C1 segment of cervical spinal cord (tissue), 14 donors: ENCODE measurements around the gene WEE1.
"Not testable (repeated sequence)": the region's sequence is repeated elsewhere in the genome, so short reads cannot be mapped to it uniquely, and the experiment has no call there.

Experiments used
- DNase-seq, 14 donors: peaks; one replicate each; lab custom pipeline; 2025; lab: John Stamatoyannopoulos, UW

The WEE1 gene

DNA sequence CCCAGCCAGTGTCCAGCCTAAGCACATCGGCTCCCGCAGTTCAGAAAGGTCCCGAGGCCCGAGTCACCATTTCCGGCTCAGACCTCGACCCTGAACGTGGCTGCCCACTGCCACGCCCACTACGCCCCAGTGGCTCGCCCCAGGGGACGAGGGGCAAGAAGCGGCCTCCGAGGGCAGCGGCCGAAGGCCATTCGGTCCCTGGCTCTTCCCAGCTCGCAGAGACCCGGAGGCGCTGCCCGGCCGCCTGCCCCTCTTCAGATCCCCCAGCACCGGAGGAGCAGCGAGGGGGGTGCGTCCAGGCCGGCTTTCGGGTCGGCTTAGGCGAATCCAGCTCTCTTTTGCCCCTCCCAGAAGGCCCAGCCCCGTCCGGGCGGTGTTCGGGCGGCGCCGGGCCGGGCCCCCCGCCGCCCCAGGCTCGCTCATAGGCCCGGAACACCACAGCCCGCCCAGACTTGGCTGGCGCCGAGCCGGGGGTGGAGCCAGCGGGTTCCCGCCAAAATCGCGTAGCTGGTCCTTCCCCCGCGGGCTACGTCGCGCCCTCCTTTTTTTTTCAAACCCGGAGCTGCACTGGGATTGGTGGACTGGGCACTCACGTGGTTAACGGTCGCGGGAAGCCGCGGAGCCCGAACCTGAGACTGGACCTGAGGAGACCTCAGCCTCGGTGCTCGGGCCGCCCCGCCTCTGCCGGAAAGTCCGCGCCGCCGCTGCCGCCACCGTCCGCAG, at the start of gene WEE1:
TSS of gene WEE1 (plus strand) at position 619 of the 723 bp plus-strand sequence. CDS start 264 bp downstream, outside the sequence.
- peak; percentile 69 to 96 (median 88) for DNase-seq

DNA sequence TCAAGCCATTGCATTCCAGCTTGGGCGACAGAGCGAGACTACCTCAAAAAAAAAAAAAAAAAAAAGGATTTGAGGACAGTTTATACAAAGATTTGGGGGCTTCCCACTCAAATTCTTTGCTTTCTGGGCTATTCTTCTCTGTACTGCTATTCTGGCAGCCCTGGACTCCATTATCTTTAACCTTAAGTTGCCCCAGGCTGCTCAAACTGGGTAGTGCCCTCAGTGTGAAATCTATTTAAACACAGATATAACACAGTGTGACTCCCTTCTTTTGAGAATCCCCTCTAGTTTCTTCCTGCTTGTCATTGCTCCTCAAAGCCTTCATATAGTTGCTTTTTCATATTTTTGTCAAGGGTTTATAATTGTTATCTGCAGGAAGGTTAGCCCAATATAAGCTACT, 49.5 kb upstream of the WEE1 start:
- no peak for DNase-seq

DNA sequence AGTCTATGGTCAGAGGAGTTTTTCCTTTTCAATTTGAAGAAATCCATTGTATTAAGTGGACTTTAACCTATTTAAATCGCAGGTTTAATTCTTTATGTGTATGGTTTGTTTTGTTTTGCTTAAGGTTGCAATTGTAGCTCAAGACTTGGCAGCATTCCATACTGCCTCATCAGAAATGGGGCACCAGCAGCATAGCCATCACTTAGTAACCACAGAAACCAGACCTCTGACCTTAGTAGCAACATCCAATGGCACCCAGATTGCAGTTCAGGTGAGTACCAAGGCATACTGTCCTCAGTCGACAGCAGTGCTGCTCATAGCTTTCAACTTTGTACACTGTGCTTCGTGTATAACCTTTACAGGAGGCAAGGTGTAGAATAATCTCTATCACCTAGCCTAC, 48.4 kb upstream of the WEE1 start:
- no peak for DNase-seq

DNA sequence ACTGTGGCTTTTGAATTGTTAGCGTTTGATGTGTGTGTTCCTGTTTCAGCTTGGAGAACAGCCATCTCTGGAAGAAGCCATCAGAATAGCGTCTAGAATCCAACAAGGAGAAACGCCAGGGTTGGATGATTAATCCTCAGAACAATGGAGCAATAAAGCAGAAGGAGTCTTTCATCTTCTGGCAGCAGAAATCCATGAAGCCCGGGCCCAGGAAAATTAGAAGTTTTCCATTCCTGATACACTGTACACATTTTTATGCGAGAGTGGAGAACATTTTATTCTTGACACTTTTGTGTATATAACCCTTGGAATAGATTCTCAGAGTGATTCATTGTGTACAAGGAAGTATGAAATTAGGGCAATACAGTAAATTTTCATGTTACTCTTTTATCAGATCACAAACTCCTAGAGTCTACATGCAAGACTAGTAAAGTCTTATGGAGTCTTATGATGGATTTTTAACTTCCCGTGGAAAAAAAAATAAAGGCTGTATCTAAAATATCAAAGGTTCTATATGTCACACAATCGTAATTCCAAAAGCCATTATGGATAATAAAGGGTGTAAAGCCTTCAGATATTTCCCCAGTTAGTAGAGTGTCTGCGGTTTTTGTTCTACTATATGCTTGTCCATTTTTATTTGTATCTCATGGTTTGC, 45.9 kb upstream of the WEE1 start:
- no peak for DNase-seq

DNA sequence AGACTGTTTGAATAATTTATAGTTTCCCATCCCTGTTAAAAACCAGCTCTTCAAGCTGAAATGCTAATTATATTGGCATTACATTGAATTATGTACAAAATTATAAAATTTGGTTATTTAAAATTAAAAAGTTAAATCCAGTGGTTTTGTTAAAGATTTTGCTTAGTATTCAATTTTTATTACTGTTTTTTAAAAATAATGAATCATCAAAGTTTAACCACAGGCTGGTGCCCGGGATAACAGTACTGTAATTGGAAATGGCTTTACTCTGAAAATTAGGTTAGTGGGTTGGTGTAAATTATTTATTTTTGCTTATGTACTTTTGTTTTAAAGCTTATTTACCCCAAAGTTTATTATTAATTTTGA, 45.4 kb upstream of the WEE1 start:
- DNase-seq, result no peak

DNA sequence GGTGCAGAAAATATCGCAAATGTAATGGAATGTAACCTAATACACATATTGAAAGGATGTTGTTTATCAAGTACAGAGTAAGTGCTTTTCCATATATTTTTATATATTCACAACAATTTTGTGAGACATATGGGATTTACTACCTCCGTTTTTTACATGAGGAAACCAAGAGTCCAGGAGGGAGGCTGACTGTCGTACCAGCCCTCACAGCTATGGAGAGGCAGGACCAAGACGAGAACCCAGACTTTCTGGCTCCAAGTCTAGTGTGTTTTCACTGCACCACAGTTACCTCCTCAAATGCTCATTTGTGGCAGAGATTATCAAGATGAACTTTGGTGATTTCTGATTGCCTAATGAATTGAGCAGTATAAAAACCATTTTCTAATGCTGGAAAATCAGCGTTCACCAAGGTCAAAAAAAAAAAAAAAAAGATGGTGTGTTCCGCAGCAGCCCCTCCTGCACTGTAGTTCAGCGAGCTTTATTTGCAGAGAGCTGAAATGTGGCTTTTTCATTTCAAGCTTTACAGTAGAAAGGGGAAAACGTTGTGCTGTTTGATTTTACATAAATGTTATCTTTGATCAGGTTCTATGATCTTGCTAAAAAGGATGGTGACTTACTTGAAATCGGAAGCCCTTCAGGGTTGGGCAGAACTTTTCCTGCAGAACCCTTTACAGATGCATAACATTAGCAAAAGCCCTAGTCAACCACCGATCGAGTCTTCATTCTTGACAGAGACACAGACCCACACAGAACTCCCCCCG, 44.7 kb upstream of the WEE1 start:
- DNase-seq, result no peak

DNA sequence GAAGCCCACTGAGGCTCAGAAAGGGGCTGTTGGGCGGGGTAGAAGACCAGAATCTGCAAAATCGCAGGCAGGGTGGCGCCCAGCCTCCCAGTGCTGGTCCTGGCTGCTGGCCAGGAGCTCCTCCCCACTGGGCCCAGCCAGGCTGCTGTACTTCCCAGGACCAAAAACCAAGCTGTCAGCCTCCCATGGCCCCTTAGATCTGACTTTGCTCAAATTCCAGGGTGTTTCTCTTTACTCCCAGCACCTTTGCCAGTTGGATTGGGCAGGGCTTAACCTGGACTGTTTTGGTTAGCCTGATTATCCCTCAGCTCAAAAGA, 44.2 kb upstream of the WEE1 start:
- DNase-seq, result no peak

DNA sequence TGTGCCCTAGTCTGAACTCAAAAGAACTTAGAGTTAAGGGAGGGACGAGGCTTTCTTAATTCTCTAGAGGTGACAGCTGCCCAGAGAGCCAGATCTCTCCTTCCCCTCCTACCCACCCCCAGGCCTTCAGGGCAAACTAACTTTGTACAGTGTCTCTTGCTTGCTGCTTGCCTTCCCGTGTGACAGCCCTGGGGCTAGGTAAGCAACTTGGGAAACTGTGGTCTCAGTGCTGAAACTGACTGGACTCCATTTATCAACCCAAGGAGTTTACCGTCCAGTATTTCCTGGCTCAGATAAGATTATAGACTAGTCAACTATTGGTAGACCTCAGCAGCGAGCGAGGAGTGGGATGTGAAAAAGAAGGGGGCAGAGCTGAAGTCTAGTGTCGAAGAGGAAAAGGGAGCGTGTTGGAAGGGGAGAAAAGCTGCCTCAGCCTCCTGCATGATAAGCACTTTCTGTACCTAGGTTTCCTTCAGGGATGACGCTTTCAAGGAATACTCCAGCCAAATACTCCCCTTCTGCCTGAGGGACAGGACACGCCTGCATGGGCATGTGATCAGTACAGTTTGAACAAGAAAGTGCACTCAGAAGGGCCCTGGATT, 43.3 kb upstream of the WEE1 start:
- DNase-seq, result no peak

DNA sequence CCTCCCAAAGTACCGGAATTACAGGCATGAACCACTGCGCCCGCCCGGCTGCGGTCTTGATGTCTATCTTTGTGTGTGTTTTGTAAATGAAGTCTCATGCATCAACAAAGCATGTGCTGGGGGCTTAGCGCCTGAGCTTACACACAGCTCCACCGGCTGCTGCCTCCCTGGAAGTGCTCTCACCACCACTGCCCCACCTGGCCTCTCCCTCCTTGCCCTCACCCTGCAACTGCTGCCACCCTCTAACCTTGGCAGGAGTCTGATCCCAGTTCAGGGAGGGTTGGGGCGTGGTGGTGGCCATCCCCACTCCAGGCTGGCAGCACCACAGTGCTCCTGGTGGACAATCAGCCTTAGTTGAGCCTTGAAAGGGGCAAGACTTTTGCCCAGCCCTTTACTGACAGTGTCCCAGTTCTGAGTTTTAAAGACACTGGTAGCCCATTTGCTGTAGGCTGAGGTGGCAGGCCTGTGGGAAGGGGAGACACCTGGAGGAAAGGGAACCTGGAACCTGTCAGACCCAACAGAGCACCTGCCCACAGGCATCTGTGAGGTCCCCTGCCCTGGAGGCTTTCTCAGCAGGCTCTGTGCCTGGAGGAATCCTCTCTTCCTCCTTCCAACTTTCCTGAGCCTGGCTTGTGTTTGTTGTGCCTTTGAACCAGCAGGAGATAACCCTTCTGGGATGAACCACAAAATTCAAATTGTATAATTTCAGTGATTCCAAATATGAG, 42.4 kb upstream of the WEE1 start:
- DNase-seq, result no peak

DNA sequence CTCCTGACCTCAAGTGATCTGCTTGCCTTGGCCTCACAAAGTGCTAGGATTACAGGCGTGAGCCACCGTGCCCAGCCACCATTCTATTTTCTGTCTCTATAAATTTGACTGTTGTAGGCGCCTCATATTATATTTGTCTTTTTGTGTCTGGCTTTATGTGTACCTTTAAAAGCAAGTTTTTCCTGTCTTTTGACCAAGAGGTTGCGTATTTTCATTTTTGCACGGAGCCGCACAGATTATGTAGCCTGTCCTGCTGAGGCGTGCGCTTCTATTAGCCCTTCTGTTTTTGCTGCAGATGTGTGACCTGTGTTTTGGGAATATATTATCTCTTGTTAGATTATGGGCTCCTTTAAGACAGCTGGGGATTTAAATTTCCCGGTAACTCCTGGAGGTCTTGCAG, 40.4 kb upstream of the WEE1 start:
- DNase-seq, result no peak

DNA sequence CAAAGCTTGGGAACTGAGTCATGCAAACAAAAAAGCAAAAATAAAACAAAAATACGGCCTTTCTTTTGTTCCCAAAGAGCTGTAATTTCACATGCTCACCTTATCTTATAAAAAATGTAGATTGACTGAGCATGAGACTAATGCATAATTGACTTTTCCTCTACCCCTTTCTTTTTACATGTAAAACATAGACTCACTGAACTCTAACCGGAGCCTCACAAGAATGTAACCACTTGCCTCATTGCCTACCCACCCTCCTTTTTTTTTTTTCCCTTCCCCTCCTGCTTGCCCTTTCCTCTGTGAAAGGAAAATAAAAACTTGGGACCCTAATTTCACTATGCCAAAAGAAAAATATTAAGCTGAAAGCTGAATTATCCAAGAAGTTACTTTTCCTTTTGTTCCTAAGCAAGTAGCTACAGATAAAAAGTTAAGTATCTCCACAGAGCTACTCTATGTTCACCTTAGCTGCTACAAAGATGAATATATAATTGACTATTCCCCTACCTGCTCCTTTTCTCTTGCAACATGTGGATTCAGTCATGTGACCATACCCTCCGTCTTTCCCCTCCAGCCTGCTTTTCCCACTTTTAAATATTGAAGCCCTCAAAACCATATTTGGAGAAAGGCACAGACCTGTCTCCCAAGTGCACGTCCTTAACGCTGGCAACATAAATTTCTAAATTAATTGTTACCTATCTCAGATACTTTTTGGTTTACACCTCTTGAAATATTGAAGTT, 39.6 kb upstream of the WEE1 start:
- no peak for DNase-seq

DNA sequence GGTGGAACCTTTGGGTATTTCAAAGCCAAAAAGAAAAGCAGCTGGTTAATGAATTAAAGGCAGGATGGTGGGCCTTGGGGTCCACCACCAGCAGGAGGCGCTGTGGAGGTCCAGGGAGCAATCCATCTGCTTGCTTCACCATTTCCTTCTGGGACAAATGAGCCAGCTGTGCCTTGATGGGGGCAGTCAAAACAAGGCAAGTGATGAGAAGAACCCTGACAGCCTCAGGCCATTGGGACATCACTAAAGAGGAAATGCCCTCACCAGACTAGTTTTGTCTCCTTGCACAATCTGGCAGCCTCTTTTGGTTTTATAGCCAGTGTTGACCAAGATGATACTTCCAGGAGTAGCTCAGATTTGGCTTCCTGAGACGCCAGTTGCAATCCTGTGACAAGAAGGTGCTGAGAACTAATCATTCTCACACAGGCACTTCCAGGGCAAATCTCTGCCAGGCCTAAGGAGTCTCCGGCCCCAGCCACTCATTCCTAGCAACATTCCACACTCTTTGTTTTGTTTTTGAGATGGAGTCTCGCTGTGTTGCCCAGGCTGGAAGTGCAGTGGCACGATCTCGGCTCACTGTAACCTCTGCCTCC, 38.2 kb upstream of the WEE1 start:
- DNase-seq, result peak in 7 of 14 donors; percentile 2 to 54 (median 23)

DNA sequence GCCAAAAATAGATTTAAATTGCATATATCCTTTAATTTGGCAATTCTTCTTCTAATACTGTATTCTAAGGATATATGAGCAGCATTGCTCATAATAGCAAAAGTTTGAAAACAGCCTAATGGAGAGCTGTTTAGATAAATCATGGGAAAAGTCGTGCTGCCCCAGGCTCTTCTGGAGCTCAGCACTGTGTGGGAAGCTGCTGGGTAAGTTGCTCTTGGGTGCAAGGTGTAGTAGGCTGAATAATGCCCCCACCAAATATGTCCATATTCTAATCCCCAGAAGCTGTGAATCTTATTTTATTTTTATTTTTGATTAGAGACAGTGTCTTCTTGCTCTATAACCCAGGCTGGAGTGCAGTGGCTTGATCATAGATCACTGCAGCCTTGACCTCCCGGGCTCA, 34.9 kb upstream of the WEE1 start:
- no peak for DNase-seq

DNA sequence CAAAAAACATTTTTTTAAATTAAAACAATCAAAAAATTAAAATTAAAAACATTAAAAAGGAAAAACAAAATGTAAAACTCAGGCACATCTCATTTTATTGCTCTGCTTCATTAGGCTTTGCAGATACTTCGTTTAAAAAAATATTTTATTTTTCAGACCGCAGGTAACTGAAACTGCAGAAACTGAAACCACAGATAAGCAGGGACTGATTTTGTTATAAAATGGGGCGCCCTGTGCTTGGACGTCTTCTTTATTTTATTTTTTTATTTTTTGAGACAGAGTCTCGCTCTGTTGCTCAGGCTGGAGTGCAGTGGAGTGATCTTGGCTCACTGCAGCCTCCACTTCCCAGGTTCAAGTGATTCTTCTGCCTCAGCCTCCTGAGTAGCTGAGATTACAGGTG, 24.3 kb upstream of the WEE1 start:
- not testable (repeated sequence) for DNase-seq

DNA sequence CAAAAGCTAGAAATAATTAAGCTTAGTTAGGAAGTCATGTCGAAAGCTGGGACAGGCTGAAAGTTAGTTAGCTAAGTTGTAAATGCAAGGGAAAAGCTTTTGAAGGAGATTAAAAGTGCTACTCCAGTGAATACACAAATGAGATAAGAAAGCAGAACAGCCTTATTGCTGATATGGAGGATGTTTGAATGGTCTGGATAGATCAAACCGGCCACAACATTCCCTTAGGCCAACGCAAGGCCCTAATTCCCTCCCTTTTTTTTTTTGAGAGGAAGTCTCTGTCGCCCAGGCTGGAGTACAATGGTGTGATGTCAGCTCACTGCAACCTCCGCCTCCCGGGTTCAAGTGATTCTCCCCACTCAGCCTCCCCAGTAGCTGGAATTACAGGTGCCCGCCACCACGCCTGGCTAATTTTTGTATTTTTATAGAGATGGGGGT, 23.3 kb upstream of the WEE1 start:
- DNase-seq, result no peak

DNA sequence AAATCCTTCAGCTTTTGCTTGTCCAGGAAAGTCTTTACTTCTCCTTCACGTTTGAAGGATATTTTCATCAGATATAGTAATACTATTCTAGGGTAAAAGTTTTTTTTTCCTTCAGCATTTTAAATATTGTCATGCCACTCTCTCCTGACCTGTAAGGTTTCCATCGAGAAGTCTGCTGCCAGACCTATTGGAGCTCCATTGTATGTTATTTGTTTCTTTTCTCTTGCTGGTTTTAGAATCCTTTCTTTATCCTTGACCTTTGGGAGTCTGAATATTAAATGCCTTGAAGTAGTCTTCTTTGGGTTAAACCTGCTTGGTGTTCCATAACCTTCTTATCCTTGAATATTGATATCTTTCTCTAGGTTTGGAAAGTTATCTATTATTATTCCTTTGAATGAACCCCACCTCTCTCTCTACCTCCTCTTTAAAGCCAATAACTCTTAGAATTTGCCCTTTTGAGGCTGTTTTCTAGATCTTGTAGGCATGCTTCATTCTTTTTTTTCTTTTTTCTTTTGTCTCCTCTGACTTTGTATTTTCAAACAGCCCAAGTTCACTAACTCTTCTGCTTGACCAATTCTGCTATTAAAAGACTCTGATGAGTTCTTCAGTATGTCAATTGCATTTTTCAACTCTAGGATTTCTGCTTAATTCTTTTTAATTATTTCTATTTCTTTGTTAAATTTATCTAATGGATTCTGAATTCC, 12.0 kb upstream of the WEE1 start:
- no peak for DNase-seq

DNA sequence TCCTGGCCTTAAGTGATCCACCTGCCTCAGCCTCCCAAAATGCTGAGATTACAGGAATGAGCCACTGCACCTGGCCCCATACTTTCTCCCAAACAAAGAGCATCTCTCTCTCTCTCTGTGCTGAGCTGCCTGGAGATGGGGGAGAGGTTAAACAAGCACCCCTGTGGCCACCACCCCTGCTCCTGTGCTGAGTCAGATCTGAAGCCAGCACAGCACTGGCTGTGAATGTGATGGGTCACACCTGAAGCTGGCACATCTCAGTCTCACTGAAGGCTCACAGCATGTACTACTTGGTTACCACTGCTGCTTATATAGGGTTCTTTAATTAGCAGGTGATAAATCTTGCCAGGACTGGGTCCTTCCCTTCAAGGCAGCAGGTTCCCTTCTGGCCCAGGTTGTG, 10.8 kb upstream of the WEE1 start:
- DNase-seq, result no peak

DNA sequence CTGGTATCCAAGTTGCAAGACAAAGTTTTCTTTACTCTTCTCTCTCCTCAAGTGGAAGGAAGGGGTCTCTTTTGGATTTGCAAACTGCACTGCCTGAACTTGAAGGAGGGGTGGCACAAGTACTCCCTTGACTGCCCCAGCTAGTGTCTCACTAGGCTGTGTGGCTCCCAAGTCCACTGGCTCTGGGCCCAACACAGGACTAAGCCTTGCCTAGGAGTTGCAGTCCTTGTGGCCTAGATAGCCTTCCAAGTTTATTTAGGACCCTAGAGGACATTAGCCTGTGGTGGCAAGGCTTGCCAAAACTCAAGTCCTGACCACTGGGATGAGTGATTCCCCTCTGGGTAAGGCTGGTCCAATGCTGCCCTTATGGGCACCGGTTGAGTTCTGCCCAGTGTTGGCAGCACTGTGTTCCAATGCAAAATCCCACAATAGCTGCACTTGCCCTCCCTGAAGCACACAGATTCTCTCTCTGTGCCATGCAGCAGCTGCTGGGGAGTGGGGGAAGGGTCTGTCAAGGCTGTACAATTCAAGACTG, 10.2 kb upstream of the WEE1 start:
- no peak for DNase-seq

DNA sequence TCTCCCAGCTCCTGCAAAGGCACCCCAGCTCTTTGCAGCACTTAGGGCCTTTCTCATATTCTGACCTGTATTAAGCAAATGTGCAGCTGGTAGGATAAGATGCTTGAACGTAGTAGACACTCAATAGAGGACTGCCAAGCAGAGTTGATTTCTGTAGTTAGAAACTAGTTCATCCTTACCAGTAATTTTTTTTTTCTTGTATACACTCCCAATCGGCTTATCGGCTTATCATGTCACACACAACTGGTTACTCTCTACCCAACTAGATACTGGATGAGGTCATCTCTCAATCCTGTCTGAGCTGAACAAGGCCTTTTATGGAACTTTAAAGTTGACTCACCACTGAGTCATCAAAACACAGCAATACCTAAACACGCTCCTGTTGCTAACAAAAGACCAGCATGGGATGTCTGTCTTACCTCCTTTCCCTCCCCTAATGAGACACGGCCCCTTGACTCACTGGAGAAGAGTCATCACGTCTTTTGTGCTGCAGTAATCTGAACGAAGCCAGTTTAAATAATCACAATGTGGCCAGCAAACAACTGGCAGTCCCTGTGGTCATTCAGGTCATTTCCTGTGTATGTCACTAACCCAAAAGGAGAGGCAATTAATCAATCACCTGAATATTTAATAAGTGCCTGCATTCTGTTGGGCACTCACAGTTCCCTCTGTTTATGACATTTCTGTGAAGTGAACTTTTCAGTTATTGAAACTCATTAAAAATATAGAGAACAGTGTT, 7.5 kb upstream of the WEE1 start:
- DNase-seq, result no peak
